MCF 10A (cell line): ENCODE measurements around the gene ISG20L2. TPM values are rescaled to one million over a fixed set of nuclear protein-coding genes. Genes with fewer than 3 reads are reported as not detected.

ENCODE experiments used
- BruUV-seq: library from RNA; stranded (reverse); fragments of 400-500 nt; replicated peaks from 2 replicates; lab custom pipeline; 2021; lab: Mats Ljungman, UMichigan
- CTCF ChIA-PET: fragments of 300-600 bp; sonication (Branson Sonifier 250); formaldehyde crosslinking; extraction: SDS; loops from one replicate; lab custom pipeline; 2021; ENCODE audit warnings: antibody characterized with exemption, inconsistent platforms; lab: Yijun Ruan, JAX
- POLR2A ChIA-PET: fragments of 300-600, 350-650 bp; sonication (Branson Sonifier 250); formaldehyde crosslinking; extraction: SDS; loops from one replicate; lab custom pipeline; 2020; ENCODE audit warnings: antibody characterized with exemption, inconsistent platforms; lab: Yijun Ruan, JAX
- DNase-seq: peaks from one replicate; pipeline ENCODE4 v3.0.0-alpha.2; 2018; ENCODE audit not compliant: unreplicated experiment
- H3K27ac Mint-ChIP-seq: one replicate; pipeline ENCODE4 v1.8.0; 2022; ENCODE audit warnings: mild to moderate bottlenecking, low read depth, mixed read lengths; ENCODE audit not compliant: unreplicated experiment
- H3K27me3 Mint-ChIP-seq: one replicate; pipeline ENCODE4 v1.8.0; 2022; ENCODE audit warnings: mixed read lengths; ENCODE audit not compliant: insufficient read depth, unreplicated experiment
- H3K36me3 Mint-ChIP-seq: one replicate; pipeline ENCODE4 v1.8.0; 2022; ENCODE audit warnings: mild to moderate bottlenecking, moderate library complexity, mixed read lengths; ENCODE audit not compliant: insufficient read depth, unreplicated experiment
- H3K4me1 Mint-ChIP-seq: one replicate; pipeline ENCODE4 v1.8.0; 2022; ENCODE audit warnings: mixed read lengths; ENCODE audit not compliant: insufficient read depth, unreplicated experiment
- H3K4me3 Mint-ChIP-seq: one replicate; pipeline ENCODE4 v1.8.0; 2022; ENCODE audit warnings: mild to moderate bottlenecking, moderate library complexity, mixed read lengths; ENCODE audit not compliant: unreplicated experiment
- H3K9me3 Mint-ChIP-seq: one replicate; pipeline ENCODE4 v1.8.0; 2022; ENCODE audit warnings: mixed read lengths; ENCODE audit not compliant: unreplicated experiment
- CTCF ChIP-seq: fragments of 200-600 bp; IDR thresholded peaks from one replicate; pipeline ENCODE4 v1.8.0; 2022; ENCODE audit warnings: antibody characterized with exemption, mild to moderate bottlenecking; ENCODE audit not compliant: unreplicated experiment
- intact Hi-C: fragments of 100-400 bp; cut with micrococcal nuclease; formaldehyde crosslinking; loops from 2 replicates; pipeline ENCODE4 v1.14.1; 2022
- total RNA-seq: library from RNA; stranded (reverse); gene quantifications from 2 replicates; pipeline ENCODE4 v1.2.3, GENCODE V29; 2022

The ISG20L2 gene
- total RNA-seq, 1 experiment from 2014 or later, result 57.5 TPM

GRCh38 chr1:156676820-156677615, 51.5 kb downstream of the ISG20L2 start, which contains the start of gene NES:
Gene NES (minus strand): TSS chr1:156677407. CDS start chr1:156677264, 143 bp downstream.
- Mint-ChIP-seq H3K27me3 (peaks cover 55% of the 10 kb centered on the region), H3K4me3 (no peak within 1 kb of the TSS), H3K27ac (no peak within 1 kb of the TSS), H3K9me3 (no peaks in the 10 kb centered on the region), H3K36me3 (peaks cover 5% of the 10 kb centered on the region), H3K4me1 (peaks cover 6% of the 10 kb centered on the region)
- POLR2A ChIA-PET, result interaction anchor here (0.6 to 3.5 kb wide), 3 partner anchors 9 to 55 kb away, joined by 3 to 19 read pairs (median 5); no protein-coding TSS in a partner anchor
- CTCF ChIA-PET, result interaction anchor here (0.6 to 47.2 kb wide), 27 partner anchors 9 to 1864 kb away, joined by 3 to 2415 read pairs (median 4); partner anchors contain the start of genes CRABP2, ISG20L2 and METTL25B
- intact Hi-C loops, result no loop called here
- no peak for TF ChIP-seq CTCF
- DNase-seq, result no peak
- no TSS peak for BruUV-seq

GRCh38 chr1:156676114-156676819, 52.3 kb downstream of the ISG20L2 start:
- H3K9me3 Mint-ChIP-seq, result no peaks in the 10 kb centered on the region
- no peak overlapping the region for H3K27ac Mint-ChIP-seq
- H3K36me3 Mint-ChIP-seq, result peaks cover 5% of the 10 kb centered on the region
- CTCF ChIA-PET, result interaction anchor here (0.5 to 47.2 kb wide), 16 partner anchors 8 to 290 kb away, joined by 3 to 2415 read pairs (median 4); partner anchors contain the start of genes CRABP2, ISG20L2 and METTL25B
- TF ChIP-seq CTCF, result no peak
- POLR2A ChIA-PET, result interaction anchor here (0.9 to 3.5 kb wide), 2 partner anchors 9 to 16 kb away, joined by 5 to 19 read pairs; no protein-coding TSS in a partner anchor
- H3K4me3 Mint-ChIP-seq, result no peak overlapping the region
- peaks cover 6% of the 10 kb centered on the region for H3K4me1 Mint-ChIP-seq
- peaks cover 62% of the 10 kb centered on the region for H3K27me3 Mint-ChIP-seq
- intact Hi-C loops, result no loop called here
- no peak for DNase-seq
- no TSS peak for BruUV-seq

- H3K27me3 Mint-ChIP-seq, result peaks cover 67% of the 10 kb centered on the region
- H3K9me3 Mint-ChIP-seq, result no peaks in the 10 kb centered on the region
- ChIA-PET CTCF (interaction anchor here (0.5 to 47.2 kb wide), 11 partner anchors 7 to 290 kb away, joined by 3 to 2415 read pairs (median 5); partner anchors contain the start of genes CRABP2, ISG20L2 and METTL25B), POLR2A (interaction anchor here (3.5 kb wide), 1 partner anchor 15 kb away, joined by 19 read pairs; no protein-coding TSS in a partner anchor)
- peaks cover 6% of the 10 kb centered on the region for H3K4me1 Mint-ChIP-seq
- no TSS peak for BruUV-seq
- DNase-seq, result no peak
- peaks cover 5% of the 10 kb centered on the region for H3K36me3 Mint-ChIP-seq
- TF ChIP-seq CTCF, result no peak
- intact Hi-C loops, result no loop called here
- no peak overlapping the region for H3K27ac Mint-ChIP-seq
- no peak overlapping the region for H3K4me3 Mint-ChIP-seq
Measured at GRCh38 chr1:156675210-156676113, 53.1 kb downstream of the ISG20L2 start.
